GM23338 (cell line): Measurements from ENCODE around the gene FHIP1B. TPM values are rescaled to one million over a fixed set of nuclear protein-coding genes. Genes with fewer than 3 reads are reported as not detected.

ENCODE experiments used
- ATAC-seq: fragments of 200-7000 bp; cut with Tn5 transposase; 3 replicates; pipeline ENCODE4 v1.9.1; 2020
- DNase-seq: peaks from one replicate; pipeline ENCODE4 v3.0.0-alpha.2; 2015; ENCODE audit warnings: low spot score
- H2AFZ ChIP-seq: fragments of 200-600 bp; sonication (generic); 2 replicates; pipeline ENCODE4 v1.8.0; 2016; ENCODE audit warnings: antibody characterized with exemption, mild to moderate bottlenecking, moderate library complexity
- H3F3A ChIP-seq: fragments of 200-600 bp; sonication (generic); replicated peaks from 2 replicates; pipeline ENCODE4 v1.8.0; 2017; ENCODE audit warnings: antibody characterized with exemption, mixed run types, low read depth
- H3K27ac ChIP-seq: fragments of 200-600 bp; sonication (generic); 2 replicates; pipeline ENCODE4 v1.6.1; 2016; ENCODE audit warnings: low read depth
- H3K27me3 ChIP-seq: fragments of 200-600 bp; sonication (generic); 2 replicates; pipeline ENCODE4 v1.8.0; 2016; ENCODE audit warnings: mild to moderate bottlenecking, mixed run types, moderate library complexity; ENCODE audit not compliant: insufficient read depth
- H3K36me3 ChIP-seq: fragments of 200-600 bp; sonication (generic); 2 replicates; pipeline ENCODE4 v1.8.0; 2016; ENCODE audit warnings: mild to moderate bottlenecking; ENCODE audit not compliant: insufficient read depth
- H3K4me1 ChIP-seq: fragments of 200-600 bp; sonication (generic); 2 replicates; pipeline ENCODE4 v1.8.0; 2016; ENCODE audit warnings: mild to moderate bottlenecking, moderate library complexity; ENCODE audit not compliant: insufficient read depth
- H3K4me2 ChIP-seq: fragments of 200-600 bp; sonication (generic); 2 replicates; pipeline ENCODE4 v1.7.1; 2017; ENCODE audit warnings: mixed run types
- H3K4me3 ChIP-seq: fragments of 200-600 bp; sonication (generic); 2 replicates; pipeline ENCODE4 v1.6.1; 2016; ENCODE audit warnings: mixed run types
- H3K79me2 ChIP-seq: fragments of 200-600 bp; sonication (generic); replicated peaks from 2 replicates; pipeline ENCODE4 v1.8.0; 2017; ENCODE audit warnings: mild to moderate bottlenecking; ENCODE audit not compliant: insufficient read depth
- H3K9me2 ChIP-seq: fragments of 200-600 bp; sonication (generic); 2 replicates; pipeline ENCODE4 v1.8.0; 2017; ENCODE audit not compliant: insufficient read depth
- H4K20me1 ChIP-seq: fragments of 200-600 bp; sonication (generic); replicated peaks from 2 replicates; pipeline ENCODE4 v1.8.0; 2017; ENCODE audit warnings: mild to moderate bottlenecking; ENCODE audit not compliant: insufficient read depth
- H3K27ac Mint-ChIP-seq: 2 replicates; pipeline ENCODE4 v1.8.0; 2020; ENCODE audit warnings: inconsistent platforms, mild to moderate bottlenecking, moderate library complexity, mixed read lengths
- H3K27me3 Mint-ChIP-seq: 3 replicates; pipeline ENCODE4 v1.8.0; 2022; ENCODE audit warnings: low read depth, mild to moderate bottlenecking, moderate library complexity, mixed read lengths, inconsistent platforms; ENCODE audit not compliant: insufficient read depth, poor library complexity
- H3K36me3 Mint-ChIP-seq: 3 replicates; pipeline ENCODE4 v1.8.0; 2021; ENCODE audit warnings: low read depth, mild to moderate bottlenecking, inconsistent platforms, moderate library complexity, mixed read lengths
- H3K4me1 Mint-ChIP-seq: 3 replicates; pipeline ENCODE4 v1.8.0; 2020; ENCODE audit warnings: mild to moderate bottlenecking, inconsistent platforms, mixed read lengths
- H3K4me3 Mint-ChIP-seq: 3 replicates; pipeline ENCODE4 v1.8.0; 2021; ENCODE audit warnings: moderate library complexity, mild to moderate bottlenecking, inconsistent platforms, mixed read lengths
- H3K9me3 Mint-ChIP-seq: 3 replicates; pipeline ENCODE4 v1.8.0; 2020; ENCODE audit warnings: moderate library complexity, mild to moderate bottlenecking, inconsistent platforms, mixed read lengths
- CTCF ChIP-seq, 2 experiments: fragments of 200-600 bp in 1 of 2; sonication (generic) in 1 of 2; conservative IDR thresholded peaks; 2 replicates each; pipeline versions ENCODE4 v1.5.1 to v1.6.1; 2016 to 2017; ENCODE audit warnings: antibody characterized with exemption in 2 of 2, low read depth in 2 of 2, mild to moderate bottlenecking in 2 of 2, moderate library complexity in 1 of 2
- EZH2 ChIP-seq: fragments of 200-600 bp; sonication (generic); IDR thresholded peaks from one replicate; pipeline ENCODE4 v1.8.0; 2017; ENCODE audit warnings: antibody characterized with exemption, mild to moderate bottlenecking, low read depth; ENCODE audit not compliant: unreplicated experiment
- EZH2phosphoT487 ChIP-seq: fragments of 200-600 bp; sonication (generic); IDR thresholded peaks from one replicate; pipeline ENCODE4 v1.8.1; 2018; ENCODE audit warnings: antibody characterized with exemption; ENCODE audit not compliant: unreplicated experiment
- JUNB ChIP-seq: IDR thresholded peaks from one replicate; pipeline ENCODE4 v1.6.1; 2016; ENCODE audit warnings: antibody characterized with exemption; ENCODE audit not compliant: unreplicated experiment
- polyA plus RNA-seq: library from polyadenylated mRNA; unstranded; fragments of >200 nt; fragmentation: Nextera tagmentation; extraction: Ambion mirVana; gene quantifications from 2 replicates; pipeline ENCODE4 v1.2.1, GENCODE V29; 2016
- total RNA-seq: library from RNA; depleted of rRNA; stranded (reverse); fragments of >200 nt; shearing (Covaris generic); gene quantifications from 2 replicates; pipeline ENCODE4 v1.2.3, GENCODE V29; 2014

The FHIP1B gene
- total and polyA plus RNA-seq, 2 experiments from 2014 or later, result 10.3 to 34.5 TPM

- TF ChIP-seq EZH2 (peak; percentile 11), JUNB (no peak), CTCF (conservative IDR thresholded peaks at IDR 0.05; ENCODE audit: low read depth in 2 of 2) (no peak)
These were observed 25.8 kb upstream of the FHIP1B start (continued) for GRCh38 chr11:6260207-6260726.

GRCh38 chr11:6258571-6259081 is 24.2 kb upstream of the FHIP1B start:
- H3K4me2 ChIP-seq, result peak overlapping the region; percentile 97
- DNase-seq, result peak; percentile 71

GRCh38 chr11:6258141-6258540 is 23.7 kb upstream of the FHIP1B start:
- Mint-ChIP-seq H3K27me3 (peaks cover 16% of the 10 kb centered on the region), H3K9me3 (no peaks in the 10 kb centered on the region), H3K36me3 (no peaks in the 10 kb centered on the region), H3K4me1 (peaks cover 2% of the 10 kb centered on the region; the same call in 2 of the 3 replicates), H3K27ac (no peak overlapping the region), H3K4me3 (peak overlapping the region; percentile 78; the same call in 2 of the 3 replicates)
- Histone ChIP-seq H3F3A (no peaks in the 10 kb centered on the region), H3K4me3 (peak overlapping the region; percentile 74; the same call in 1 of the 2 replicates), H3K27ac (no peak overlapping the region), H3K9me2 (no peaks in the 10 kb centered on the region), H3K27me3 (peaks cover 80% of the 10 kb centered on the region), H3K4me1 (peaks cover 8% of the 10 kb centered on the region), H4K20me1 (no peaks in the 10 kb centered on the region), H2AFZ (no peak overlapping the region), H3K4me2 (peak overlapping the region; percentile 97), H3K36me3 (no peaks in the 10 kb centered on the region), H3K79me2 (no peaks in the 10 kb centered on the region)
- peak; percentile 25 for ATAC-seq
- TF ChIP-seq CTCF (conservative IDR thresholded peaks at IDR 0.05; ENCODE audit: low read depth in 2 of 2) (peak; percentile 13 to 32; a peak in 3 of 4 replicates), EZH2phosphoT487 (no peak)
- peak; percentile 50 for DNase-seq

More at GRCh38 chr11:6258571-6259081, 24.2 kb upstream of the FHIP1B start:
- no peaks in the 10 kb centered on the region for H3F3A ChIP-seq
- Mint-ChIP-seq H3K9me3 (no peaks in the 10 kb centered on the region), H3K4me1 (peaks cover 2% of the 10 kb centered on the region; the same call in 2 of the 3 replicates), H3K4me3 (peak overlapping the region; percentile 78; the same call in 2 of the 3 replicates), H3K27ac (no peak overlapping the region), H3K27me3 (peaks cover 16% of the 10 kb centered on the region), H3K36me3 (no peaks in the 10 kb centered on the region)
- peak overlapping the region; percentile 96 for H2AFZ ChIP-seq
- no peaks in the 10 kb centered on the region for H4K20me1 ChIP-seq
- H3K27ac ChIP-seq, result no peak overlapping the region
- TF ChIP-seq EZH2 (no peak), CTCF (conservative IDR thresholded peaks at IDR 0.05; ENCODE audit: low read depth in 2 of 2) (peak in 1 of 2 experiments; percentile 17; a peak in 1 of 4 replicates)
- H3K4me3 ChIP-seq, result peak overlapping the region; percentile 74
- peaks cover 80% of the 10 kb centered on the region for H3K27me3 ChIP-seq
- H3K79me2 ChIP-seq, result no peaks in the 10 kb centered on the region
- ATAC-seq, result peak; percentile 48
- no peaks in the 10 kb centered on the region for H3K36me3 ChIP-seq
- peaks cover 8% of the 10 kb centered on the region for H3K4me1 ChIP-seq
- H3K9me2 ChIP-seq, result no peaks in the 10 kb centered on the region
